Measurements from ENCODE around the gene SEMA3C. TPM values are rescaled to one million over a fixed set of nuclear protein-coding genes. Genes with fewer than 3 reads are reported as not detected.
A peak's percentile ranks its signal among the peaks of the same experiment; 100 is the strongest.

SEMA3C gene
- total and polyA plus RNA-seq, 8 donors, result 4.5 to 344 (median 68.7) TPM

GRCh38 chr7:80918399-80918798 lies 452 bp downstream of the SEMA3C start:
- 3 to 7% (median 4%) methylated on average over 8 of the region's 8 CpGs for WGBS, 5 donors
- H3K9me3 ChIP-seq, result no peaks in the 10 kb centered on the region
- intact Hi-C loops (cut with DNase I; ENCODE audit: low total_unique reads), result no loop called here
- TF ChIP-seq CTCF (IDR thresholded peaks at IDR 0.05), result no peak
- no peak for TF ChIP-seq POLR2A (IDR thresholded peaks at IDR 0.05)
- H3K4me3 ChIP-seq, result peak overlapping the region; percentile 46 to 64 (median 54)
- peaks cover 13 to 43% (median 28%) of the 10 kb centered on the region in 4 donors for H3K4me1 ChIP-seq
- peak overlapping the region; percentile 76 to 92 (median 85) for H3K27ac ChIP-seq
- H3K27me3 ChIP-seq, result no peaks in the 10 kb centered on the region
- peak in 1 of 2 donors; percentile 63 for DNase-seq
- peaks cover 0 to 10% (median 0%) of the 10 kb centered on the region in 4 donors for H3K36me3 ChIP-seq

- intact Hi-C loops (cut with DNase I; ENCODE audit: low total_unique reads), result no loop called here
- Histone ChIP-seq H3K4me1 (peaks cover 15 to 41% (median 28%) of the 10 kb centered on the region in 4 donors), H3K27ac (peak overlapping the region in 1 of 5 donors; percentile 88), H3K36me3 (peaks cover 0 to 10% (median 0%) of the 10 kb centered on the region in 4 donors), H3K4me3 (peak overlapping the region; percentile 46 to 64 (median 54)), H3K27me3 (no peaks in the 10 kb centered on the region), H3K9me3 (no peaks in the 10 kb centered on the region)
- 70 to 73% (median 73%) methylated on average over 3 of the region's 3 CpGs for WGBS, 5 donors
- TF ChIP-seq POLR2A (IDR thresholded peaks at IDR 0.05) (no peak), EP300 (IDR thresholded peaks at IDR 0.05) (no peak), POLR2AphosphoS5 (IDR thresholded peaks at IDR 0.05) (no peak), CTCF (IDR thresholded peaks at IDR 0.05) (peak in 3 of 7 experiments; percentile 19 to 44 (median 30))
- peak in 1 of 2 donors; percentile 61 for DNase-seq
Observed at GRCh38 chr7:80916770-80917741, 1.8 kb downstream of the SEMA3C start.

- Histone ChIP-seq H3K4me3 (no peak overlapping the region), H3K4me1 (peaks cover 0 to 40% (median 6%) of the 10 kb centered on the region in 4 donors), H3K27ac (no peak overlapping the region), H3K27me3 (no peaks in the 10 kb centered on the region), H3K36me3 (peaks cover 0 to 2% (median 0%) of the 10 kb centered on the region in 4 donors), H3K9me3 (no peaks in the 10 kb centered on the region)
- intact Hi-C loops (cut with DNase I; ENCODE audit: low total_unique reads), result no loop called here
- DNase-seq, result no peak
- WGBS, 5 donors, result 61 to 80% (median 76%) methylated on average over 1 of the region's 1 CpG
- TF ChIP-seq EP300 (IDR thresholded peaks at IDR 0.05), result no peak
- TF ChIP-seq POLR2AphosphoS5 (IDR thresholded peaks at IDR 0.05), result no peak
Observed at GRCh38 chr7:80910228-80910627, 8.6 kb downstream of the SEMA3C start.

DNA sequence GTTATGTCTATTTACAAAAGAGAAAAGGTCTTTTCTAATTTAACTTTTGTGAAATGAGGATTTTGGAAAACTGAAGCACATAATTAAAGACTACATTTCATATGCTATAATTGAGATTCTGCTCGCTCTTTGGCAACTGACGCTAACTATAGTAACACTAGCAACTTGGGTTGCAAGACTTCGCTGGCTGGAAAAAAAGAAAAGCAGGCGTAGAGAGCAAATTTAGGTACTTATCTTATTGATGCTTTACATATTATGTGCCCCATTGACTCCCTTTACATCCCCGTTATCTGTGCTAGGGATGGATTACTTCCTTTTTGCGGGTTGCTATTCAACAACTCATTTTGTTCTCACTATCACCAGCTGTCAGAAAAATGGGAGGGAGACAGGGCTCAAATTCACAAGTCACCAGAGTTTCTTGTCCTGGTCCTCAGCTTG lies 10.5 kb downstream of the SEMA3C start:
- WGBS, 5 donors, result 78 to 88% (median 82%) methylated on average over 6 of the region's 6 CpGs
- H3K27ac ChIP-seq, result no peak overlapping the region

More for the DNA sequence above, 10.5 kb downstream of the SEMA3C start:
- no peaks in the 10 kb centered on the region for H3K27me3 ChIP-seq
- no peak for TF ChIP-seq POLR2A (IDR thresholded peaks at IDR 0.05)
- no peak for TF ChIP-seq EP300 (IDR thresholded peaks at IDR 0.05)
- no peak for TF ChIP-seq CTCF (IDR thresholded peaks at IDR 0.05)
- TF ChIP-seq POLR2AphosphoS5 (IDR thresholded peaks at IDR 0.05), result no peak
- H3K4me1 ChIP-seq, result peaks cover 0 to 36% (median 5%) of the 10 kb centered on the region in 4 donors
- H3K36me3 ChIP-seq, result no peaks in the 10 kb centered on the region
- no peak for DNase-seq
- no peak overlapping the region for H3K4me3 ChIP-seq
- no peaks in the 10 kb centered on the region for H3K9me3 ChIP-seq
- intact Hi-C loops (cut with DNase I; ENCODE audit: low total_unique reads), result no loop called here

Data from stomach (tissue), 9 donors.